ENCODE measurements around the gene PIGP.

Gene PIGP

DNA sequence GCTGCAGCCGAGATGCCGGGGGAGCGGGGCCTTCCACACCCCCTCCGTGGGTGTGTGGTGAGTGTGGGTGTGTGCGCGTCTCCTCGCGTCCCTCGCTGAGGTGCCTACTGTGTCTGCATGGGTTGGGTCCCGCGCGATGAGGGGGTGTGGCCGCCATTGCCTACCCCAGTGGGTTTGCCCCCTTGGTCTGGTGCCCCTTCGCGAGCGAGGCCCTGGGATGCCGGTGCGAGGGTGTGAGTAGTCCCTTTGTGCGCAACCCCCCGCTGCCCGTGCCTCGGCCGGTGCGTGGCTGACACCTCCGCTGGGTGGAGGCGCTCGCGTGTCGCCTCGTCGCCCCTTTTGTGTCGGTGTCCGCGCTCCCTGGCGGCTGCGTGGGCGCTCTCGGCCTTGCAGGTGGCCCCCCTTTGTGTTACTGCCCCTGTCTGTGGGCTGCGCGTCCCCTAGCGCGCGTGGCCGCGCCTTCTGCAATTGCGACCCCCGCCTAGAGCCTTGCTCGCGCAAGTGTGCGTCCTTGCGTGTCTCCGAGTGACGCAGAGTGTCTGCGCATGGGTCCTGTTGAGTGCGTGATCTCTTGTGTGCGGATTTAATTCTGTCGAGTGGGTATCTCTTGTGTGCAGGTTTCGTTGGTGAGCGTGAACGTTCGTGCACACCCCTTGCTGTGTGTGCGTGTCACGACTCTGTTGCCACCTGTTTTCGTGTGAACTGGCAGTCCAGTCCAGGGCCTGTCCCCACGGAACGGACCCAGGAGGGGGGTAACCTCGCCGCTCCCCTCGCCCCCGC lies 736 bp upstream of the PIGP start:
- H3K4me3 ChIP-seq (ENCODE audit: low read depth, low read length) = peak overlapping the region; percentile 94
- H3K9me3 ChIP-seq = no peaks in the 10 kb centered on the region
- TF ChIP-seq, protein P1, sequence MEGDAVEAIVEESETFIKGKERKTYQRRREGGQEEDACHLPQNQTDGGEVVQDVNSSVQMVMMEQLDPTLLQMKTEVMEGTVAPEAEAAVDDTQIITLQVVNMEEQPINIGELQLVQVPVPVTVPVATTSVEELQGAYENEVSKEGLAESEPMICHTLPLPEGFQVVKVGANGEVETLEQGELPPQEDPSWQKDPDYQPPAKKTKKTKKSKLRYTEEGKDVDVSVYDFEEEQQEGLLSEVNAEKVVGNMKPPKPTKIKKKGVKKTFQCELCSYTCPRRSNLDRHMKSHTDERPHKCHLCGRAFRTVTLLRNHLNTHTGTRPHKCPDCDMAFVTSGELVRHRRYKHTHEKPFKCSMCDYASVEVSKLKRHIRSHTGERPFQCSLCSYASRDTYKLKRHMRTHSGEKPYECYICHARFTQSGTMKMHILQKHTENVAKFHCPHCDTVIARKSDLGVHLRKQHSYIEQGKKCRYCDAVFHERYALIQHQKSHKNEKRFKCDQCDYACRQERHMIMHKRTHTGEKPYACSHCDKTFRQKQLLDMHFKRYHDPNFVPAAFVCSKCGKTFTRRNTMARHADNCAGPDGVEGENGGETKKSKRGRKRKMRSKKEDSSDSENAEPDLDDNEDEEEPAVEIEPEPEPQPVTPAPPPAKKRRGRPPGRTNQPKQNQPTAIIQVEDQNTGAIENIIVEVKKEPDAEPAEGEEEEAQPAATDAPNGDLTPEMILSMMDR (IDR thresholded peaks at IDR 0.05; ENCODE audit: low read depth, low read length) = no peak
- peak; percentile 59 for DNase-seq
- H3K4me1 ChIP-seq = peaks cover 5% of the 10 kb centered on the region
- no peaks in the 10 kb centered on the region for H3K27me3 ChIP-seq
- no peaks in the 10 kb centered on the region; the same call in 1 of the 2 replicates for H3K36me3 ChIP-seq

DNA sequence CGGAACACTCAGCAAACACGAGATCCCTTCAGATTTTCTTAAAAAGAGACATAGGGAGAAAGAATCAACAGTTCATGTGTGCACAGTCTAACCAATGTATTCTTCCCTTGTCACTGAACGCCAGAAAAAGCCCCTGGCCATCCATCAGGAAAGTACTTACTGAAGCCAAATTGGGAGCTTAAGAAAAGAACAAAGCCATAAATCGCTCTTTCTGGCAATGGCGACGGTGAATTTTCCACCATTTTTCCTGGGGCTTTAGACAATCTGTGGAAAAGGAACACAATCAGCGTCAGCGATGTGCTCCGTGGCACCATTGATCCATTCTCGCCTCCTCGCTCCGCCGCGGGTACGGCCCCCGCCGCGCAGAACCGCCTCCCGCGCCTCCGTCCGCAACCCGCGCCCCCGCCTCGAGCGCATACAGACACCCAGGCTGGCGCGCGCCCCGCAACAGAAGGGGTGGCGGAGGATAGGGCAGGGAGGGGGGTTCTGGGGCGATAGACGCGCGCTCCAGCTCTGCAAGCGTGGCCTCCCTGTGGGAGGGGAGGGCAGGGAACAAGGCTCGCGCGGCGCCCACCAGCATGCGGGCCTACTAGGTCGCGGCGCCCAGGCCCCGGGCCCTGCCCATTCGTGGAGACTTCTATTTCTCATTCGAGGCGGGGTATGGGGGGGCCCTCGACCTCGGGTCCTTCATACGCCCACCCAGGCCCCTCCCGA lies 440 bp downstream of the PIGP start:
- TF ChIP-seq, protein P1 (IDR thresholded peaks at IDR 0.05; ENCODE audit: low read depth, low read length) = no peak
- Histone ChIP-seq H3K9me3 (no peaks in the 10 kb centered on the region), H3K4me1 (peaks cover 5% of the 10 kb centered on the region), H3K36me3 (no peaks in the 10 kb centered on the region; the same call in 1 of the 2 replicates), H3K27me3 (no peaks in the 10 kb centered on the region), H3K4me3 (ENCODE audit: low read depth, low read length) (peak overlapping the region; percentile 91)
- no peak for DNase-seq

GRCh38 chr21:37071561-37072273 lies 1.2 kb downstream of the PIGP start:
- TF ChIP-seq, protein P1 (IDR thresholded peaks at IDR 0.05; ENCODE audit: low read depth, low read length) = no peak
- peaks cover 5% of the 10 kb centered on the region for H3K4me1 ChIP-seq
- H3K4me3 ChIP-seq (ENCODE audit: low read depth, low read length) = peak overlapping the region; percentile 91
- no peaks in the 10 kb centered on the region; the same call in 1 of the 2 replicates for H3K36me3 ChIP-seq
- H3K9me3 ChIP-seq = no peaks in the 10 kb centered on the region
- H3K27me3 ChIP-seq = no peaks in the 10 kb centered on the region
- DNase-seq = peak; percentile 9

DNA sequence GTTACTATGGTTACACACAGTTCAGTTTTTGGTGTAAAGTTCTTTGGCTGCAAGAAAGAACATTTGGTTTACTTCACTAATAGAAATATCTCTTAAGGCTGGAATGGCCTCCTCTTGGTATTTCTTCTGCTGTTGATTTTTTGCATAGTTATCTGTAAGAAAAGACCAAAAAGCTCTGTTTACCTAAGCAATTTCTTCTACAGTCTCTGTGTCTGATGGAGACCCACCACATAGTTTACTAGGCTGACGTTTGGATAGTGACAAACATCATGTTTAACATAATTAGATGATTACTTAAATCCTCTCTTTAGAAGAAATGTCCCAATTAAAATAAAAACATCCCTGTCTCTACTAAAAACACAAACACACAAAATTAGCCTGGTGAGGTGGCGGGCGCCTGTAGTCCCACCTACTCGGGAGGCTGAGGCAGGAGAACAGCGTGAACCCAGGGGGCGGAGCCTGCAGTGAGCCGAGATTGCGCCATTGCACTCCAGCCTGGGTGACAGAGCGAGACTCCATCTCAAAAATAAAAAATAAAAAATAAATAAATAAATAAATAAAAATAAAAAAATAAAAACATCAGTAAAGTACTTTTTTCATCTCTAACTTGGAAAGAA lies 7.2 kb downstream of the PIGP start:
- Histone ChIP-seq H3K9me3 (no peaks in the 10 kb centered on the region), H3K4me1 (peaks cover 8% of the 10 kb centered on the region; the same call in 1 of the 2 replicates), H3K36me3 (no peaks in the 10 kb centered on the region), H3K27me3 (no peaks in the 10 kb centered on the region), H3K4me3 (ENCODE audit: low read depth, low read length) (no peak overlapping the region)
- no peak for DNase-seq
- TF ChIP-seq, protein P1 (IDR thresholded peaks at IDR 0.05; ENCODE audit: low read depth, low read length) = no peak

GRCh38 chr21:37064841-37065240 lies 8.0 kb downstream of the PIGP start:
- TF ChIP-seq, protein P1 (IDR thresholded peaks at IDR 0.05; ENCODE audit: low read depth, low read length) = no peak
- H3K4me3 ChIP-seq (ENCODE audit: low read depth, low read length) = no peak overlapping the region

More at GRCh38 chr21:37064841-37065240, 8.0 kb downstream of the PIGP start:
- Histone ChIP-seq H3K36me3 (no peaks in the 10 kb centered on the region), H3K4me1 (peaks cover 8% of the 10 kb centered on the region; the same call in 1 of the 2 replicates), H3K9me3 (no peaks in the 10 kb centered on the region), H3K27me3 (no peaks in the 10 kb centered on the region)
- DNase-seq = no peak

Measured in BE2C (cell line).